Measurements from ENCODE around the gene SLC5A9.

DNA sequence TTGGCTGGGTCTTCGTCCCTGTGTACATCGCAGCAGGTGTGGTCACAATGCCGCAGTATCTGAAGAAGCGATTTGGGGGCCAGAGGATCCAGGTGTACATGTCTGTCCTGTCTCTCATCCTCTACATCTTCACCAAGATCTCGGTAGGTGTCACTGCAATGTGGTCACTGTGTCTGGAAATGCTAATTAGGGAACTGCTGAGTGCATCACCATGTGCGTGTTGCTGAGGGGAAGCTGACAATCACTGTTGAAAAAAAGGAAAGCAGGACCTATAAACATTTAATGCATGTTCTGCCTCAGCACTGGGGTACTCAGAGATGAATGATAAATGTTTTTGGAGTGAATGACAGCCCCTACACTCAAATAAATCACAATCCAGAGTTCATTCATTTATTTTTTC is 6.8 kb downstream of the SLC5A9 start:
- TF ChIP-seq, protein P1, sequence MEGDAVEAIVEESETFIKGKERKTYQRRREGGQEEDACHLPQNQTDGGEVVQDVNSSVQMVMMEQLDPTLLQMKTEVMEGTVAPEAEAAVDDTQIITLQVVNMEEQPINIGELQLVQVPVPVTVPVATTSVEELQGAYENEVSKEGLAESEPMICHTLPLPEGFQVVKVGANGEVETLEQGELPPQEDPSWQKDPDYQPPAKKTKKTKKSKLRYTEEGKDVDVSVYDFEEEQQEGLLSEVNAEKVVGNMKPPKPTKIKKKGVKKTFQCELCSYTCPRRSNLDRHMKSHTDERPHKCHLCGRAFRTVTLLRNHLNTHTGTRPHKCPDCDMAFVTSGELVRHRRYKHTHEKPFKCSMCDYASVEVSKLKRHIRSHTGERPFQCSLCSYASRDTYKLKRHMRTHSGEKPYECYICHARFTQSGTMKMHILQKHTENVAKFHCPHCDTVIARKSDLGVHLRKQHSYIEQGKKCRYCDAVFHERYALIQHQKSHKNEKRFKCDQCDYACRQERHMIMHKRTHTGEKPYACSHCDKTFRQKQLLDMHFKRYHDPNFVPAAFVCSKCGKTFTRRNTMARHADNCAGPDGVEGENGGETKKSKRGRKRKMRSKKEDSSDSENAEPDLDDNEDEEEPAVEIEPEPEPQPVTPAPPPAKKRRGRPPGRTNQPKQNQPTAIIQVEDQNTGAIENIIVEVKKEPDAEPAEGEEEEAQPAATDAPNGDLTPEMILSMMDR (conservative IDR thresholded peaks at IDR 0.05 in 1 of 2, IDR thresholded peaks at IDR 0.05 in 1 of 2; ENCODE audit: low read depth in 1 of 2, low read length in 2 of 2), result no peak
- TF ChIP-seq EZH2 (IDR thresholded peaks at IDR 0.05; ENCODE audit: low read length, missing control alignments), result no peak

All from fibroblast of lung (primary cell).